Measurements from ENCODE around the gene ESPL1.
A peak's percentile ranks its signal among the peaks of the same experiment; 100 is the strongest.
"Not testable (repeated sequence)": the region's sequence is repeated elsewhere in the genome, so short reads cannot be mapped to it uniquely, and the experiment has no call there.

The ESPL1 gene

DNA sequence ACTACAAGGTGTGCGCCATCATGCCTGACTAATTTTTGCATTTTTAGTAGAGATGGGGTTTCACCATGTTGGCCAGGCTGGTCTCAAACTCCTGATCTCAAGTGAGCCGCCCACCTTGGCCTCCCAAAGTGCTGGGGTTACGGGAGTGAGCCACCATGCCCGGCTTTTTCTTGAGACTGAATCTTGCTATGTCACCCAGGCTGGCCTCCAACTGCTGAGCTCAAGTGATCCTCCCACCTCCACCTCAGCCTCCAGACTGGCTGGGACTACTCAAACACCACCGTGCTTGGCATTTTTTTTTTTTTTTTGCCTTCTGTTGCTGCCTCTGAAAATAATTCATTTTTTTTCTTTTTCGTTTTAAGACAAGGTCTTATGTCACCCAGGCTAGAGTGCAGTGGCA is 8.2 kb upstream of the ESPL1 start:
- DNase-seq (ENCODE audit: low spot score) = no peak

GRCh38 chr12:53265783-53266182 is 2.3 kb upstream of the ESPL1 start:
- no peak for DNase-seq (ENCODE audit: low spot score)

DNA sequence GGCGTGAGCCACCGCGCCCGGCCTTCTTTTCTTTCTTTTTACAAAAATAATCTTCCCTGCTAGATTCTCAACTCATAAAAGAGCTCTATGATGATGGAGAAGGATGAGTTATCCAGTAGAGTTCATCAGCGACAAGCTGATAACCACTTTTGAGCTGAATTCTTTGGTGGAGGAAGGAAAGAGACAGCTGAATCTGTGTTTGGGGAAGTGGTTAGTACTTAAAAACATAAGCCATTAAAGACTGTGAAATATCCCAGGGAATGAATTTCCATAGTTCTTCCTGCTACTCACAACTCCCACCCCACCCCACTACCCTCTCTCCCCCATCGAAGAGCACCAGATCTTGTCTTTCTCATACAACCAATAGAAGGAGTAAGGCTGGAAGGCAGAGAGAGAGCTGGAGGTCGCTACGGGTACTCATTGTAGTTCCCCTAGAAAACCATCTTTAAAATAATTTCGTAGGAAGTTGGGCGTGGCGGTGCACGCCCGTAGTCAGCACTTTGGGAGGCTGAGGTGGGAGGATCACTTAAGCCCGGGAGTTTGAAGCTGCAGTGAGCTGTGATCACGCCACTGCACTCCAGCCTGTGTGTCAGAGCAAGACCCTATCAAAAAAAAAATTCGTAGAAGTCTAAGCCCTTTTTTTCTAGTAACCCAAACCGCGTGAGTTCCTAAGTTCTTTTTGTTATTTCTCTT is 647 bp upstream of the ESPL1 start:
- DNase-seq (ENCODE audit: low spot score) = no peak

GRCh38 chr12:53268630-53269562 is 797 bp downstream of the ESPL1 start:
- DNase-seq (ENCODE audit: low spot score) = no peak

DNA sequence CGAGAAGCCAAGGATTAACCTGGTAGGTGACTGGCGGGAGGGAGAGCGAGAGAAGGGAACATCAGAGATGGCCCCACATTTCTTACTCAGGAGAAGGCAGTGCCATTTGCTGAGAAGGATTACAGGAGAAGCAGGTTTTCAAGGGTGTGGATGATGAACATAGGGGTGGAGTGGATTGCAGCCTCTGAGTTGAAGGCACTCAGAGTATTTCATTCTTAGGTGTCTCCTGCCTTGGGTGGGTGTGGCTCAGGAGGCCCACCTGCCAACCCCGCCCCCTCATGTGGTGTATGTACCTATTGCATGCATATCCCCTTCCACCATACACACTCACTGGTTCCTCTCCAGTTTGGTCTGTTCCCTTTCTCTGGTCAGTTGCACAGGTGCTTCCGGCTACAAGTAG is 6.3 kb downstream of the ESPL1 start:
- no peak for DNase-seq (ENCODE audit: low spot score)

GRCh38 chr12:53276511-53276910 is 8.4 kb downstream of the ESPL1 start:
- no peak for DNase-seq (ENCODE audit: low spot score)

GRCh38 chr12:53277981-53278380 is 9.9 kb downstream of the ESPL1 start:
- no peak for DNase-seq (ENCODE audit: low spot score)

DNA sequence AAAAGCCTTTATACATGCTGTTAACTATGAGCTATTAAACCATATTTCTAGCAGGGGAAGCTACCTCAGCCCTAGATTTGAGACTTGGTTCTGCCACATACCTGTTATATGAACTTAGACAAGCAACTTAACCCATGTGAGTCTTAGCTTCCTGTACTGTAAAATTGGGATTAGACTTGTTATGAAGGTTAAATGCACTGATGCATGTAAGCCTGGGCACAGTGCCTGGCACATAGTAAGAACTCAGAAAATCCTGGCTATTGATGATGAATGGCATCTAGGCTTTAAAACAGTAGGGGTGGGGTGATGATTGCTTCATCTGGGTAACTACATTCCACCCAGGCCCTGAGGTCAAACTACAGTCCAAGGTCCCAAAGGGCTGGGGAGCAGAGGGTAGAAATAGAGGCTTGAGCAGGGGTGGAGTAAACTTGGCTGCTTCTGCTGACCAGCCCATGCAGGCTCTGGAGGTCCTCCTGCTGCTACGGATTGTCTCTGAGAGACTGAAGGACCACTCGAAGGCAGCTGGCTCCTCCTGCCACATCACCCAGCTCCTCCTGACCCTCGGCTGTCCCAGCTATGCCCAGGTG is 11.3 kb downstream of the ESPL1 start:
- no peak for DNase-seq (ENCODE audit: low spot score)

- DNase-seq (ENCODE audit: low spot score) = no peak
These were observed 11.9 kb downstream of the ESPL1 start for GRCh38 chr12:53279888-53280498.

- no peak for DNase-seq (ENCODE audit: low spot score)
These were observed 18.3 kb downstream of the ESPL1 start for GRCh38 chr12:53286448-53286847.

- peak; percentile 81 for DNase-seq (ENCODE audit: low spot score)
These were observed 19.7 kb downstream of the ESPL1 start for GRCh38 chr12:53287741-53288216.

GRCh38 chr12:53288322-53288721 is 20.2 kb downstream of the ESPL1 start:
- no peak for DNase-seq (ENCODE audit: low spot score)

DNA sequence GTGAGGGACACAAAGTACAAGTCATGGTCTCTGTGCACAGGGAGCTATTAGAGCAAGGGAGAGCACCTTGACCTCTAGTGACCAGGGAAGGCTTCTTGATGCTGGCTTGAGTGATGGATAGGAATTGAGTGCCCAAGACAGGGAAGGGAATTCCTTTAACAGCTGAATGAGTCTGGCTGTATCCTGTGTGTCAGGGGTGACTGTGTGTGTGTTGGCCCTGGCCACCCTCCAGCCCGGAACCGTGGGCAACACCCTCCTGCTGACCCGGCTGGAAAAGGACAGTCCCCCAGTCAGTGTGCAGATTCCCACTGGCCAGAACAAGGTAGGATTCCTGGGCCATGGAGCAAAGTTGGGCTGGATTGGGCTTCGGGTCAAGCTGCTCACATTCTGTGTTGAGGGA is 21.8 kb downstream of the ESPL1 start:
- no peak for DNase-seq (ENCODE audit: low spot score)

DNA sequence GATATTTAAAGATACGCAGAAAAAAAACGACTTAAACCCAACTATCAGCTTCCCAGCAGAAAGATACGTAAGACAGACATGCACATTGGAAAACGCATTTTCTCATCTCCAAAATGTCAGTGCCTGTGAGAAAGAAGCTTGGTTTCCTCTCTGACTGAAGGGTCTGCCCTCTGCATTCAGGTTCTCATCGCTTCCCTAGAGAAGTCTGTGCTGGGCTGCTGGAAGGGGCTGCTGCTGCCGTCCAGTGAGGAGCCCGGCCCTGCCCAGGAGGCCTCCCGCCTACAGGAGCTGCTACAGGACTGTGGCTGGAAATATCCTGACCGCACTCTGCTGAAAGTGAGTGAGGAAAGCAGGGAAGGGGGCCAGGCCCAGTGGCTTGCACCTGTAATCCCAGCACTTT is 22.6 kb downstream of the ESPL1 start:
- no peak for DNase-seq (ENCODE audit: low spot score)

- no peak for DNase-seq (ENCODE audit: low spot score)
These were observed 24.3 kb downstream of the ESPL1 start for GRCh38 chr12:53292426-53292825.

DNA sequence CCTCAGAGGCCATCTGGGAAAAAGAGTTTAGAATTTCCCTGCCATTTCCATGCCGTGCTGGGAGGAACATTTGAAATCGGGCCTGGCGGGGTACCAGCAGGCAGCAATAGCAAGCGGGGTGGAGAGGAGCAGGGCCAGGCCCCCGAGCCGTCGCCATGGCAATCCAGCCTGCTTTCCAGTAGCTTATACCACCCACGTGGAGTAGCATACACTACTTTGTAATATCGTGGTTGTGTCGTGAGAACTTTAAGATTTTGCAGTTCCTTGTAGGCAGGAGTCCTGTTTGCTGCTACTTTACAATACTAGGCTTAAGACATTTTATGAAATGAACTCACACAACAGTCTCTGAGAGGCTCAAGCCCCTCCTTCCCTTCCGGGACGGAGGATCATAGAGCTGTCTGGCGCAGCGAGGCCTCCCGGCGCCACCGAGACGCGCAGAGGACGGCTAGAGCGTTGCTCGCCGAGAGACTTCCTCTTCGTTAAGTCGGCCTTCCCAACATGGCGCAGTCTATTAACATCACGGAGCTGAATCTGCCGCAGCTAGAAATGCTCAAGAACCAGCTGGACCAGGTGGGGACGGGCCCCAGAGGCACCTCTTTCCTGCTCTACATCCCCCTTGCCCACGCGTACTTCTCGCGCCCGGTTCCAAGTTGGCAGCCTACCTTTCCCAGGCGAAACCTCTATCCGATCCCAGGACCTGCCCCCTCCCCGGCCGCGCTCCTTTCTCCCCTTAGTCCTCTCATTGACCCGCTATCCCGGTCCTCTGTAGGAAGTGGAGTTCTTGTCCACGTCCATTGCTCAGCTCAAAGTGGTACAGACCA is 27.2 kb downstream of the ESPL1 start, which contains the start of gene PFDN5:
Gene PFDN5, plus strand, starts transcription at position 473 of the 821 bp plus-strand sequence. Its CDS starts 26 bp downstream, at position 499.
- peak; percentile 93 for DNase-seq (ENCODE audit: low spot score)

- no peak for DNase-seq (ENCODE audit: low spot score)
These were observed 27.8 kb downstream of the ESPL1 start for GRCh38 chr12:53295891-53296219.

- not testable (repeated sequence) for DNase-seq (ENCODE audit: low spot score)
These were observed 29.0 kb downstream of the ESPL1 start for GRCh38 chr12:53297106-53297505.

DNA sequence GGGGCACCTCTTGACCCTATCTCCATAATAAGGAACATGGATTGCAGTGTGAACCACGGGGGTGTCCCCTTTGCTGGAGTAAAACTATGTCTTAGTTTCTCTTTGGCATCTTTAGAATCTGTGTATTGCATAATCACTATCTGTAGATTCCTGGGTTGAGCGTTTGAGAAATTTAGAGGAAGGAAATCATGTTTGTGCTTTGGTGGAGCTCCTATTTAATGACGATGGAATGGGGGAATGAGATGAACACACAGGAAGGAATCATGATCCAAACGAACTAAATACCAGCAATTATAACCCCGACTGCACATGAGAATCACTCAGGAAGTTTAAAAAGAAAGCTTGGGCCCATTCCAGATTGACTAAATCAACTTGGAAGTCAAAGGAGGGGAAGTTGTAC is 30.1 kb downstream of the ESPL1 start:
- DNase-seq (ENCODE audit: low spot score) = no peak

GRCh38 chr12:53299101-53299453 is 31.0 kb downstream of the ESPL1 start:
- DNase-seq (ENCODE audit: low spot score) = peak; percentile 52

DNA sequence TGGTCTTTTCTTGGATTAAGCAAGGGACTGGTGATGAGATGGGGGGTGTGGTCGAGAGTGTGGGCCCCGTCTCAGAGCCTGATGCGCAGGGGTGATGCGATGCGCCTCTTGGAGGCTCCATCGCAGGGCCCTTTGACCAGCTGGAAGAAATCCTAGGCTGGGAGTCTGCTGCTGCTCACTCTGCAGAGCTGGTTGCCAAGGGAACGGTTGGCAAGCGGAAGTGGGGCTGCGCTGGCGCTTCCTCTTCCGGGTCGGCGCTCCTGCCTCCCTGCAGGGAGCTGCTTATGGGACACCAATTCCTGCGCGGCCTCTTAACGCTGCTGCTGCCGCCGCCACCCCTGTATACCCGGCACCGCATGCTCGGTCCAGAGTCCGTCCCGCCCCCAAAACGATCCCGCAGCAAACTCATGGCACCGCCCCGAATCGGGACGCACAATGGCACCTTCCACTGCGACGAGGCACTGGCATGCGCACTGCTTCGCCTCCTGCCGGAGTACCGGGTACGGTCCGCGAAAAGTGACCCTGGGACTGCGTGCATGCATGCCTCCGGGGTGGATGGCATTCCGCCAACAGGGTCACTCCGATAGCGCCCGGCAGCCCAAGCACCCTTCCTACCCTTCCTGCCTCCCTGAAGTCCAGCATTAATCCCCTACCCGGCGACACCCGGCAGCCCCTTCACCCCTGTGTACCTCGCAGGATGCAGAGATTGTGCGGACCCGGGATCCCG is 31.5 kb downstream of the ESPL1 start, which contains the start of gene MYG1:
Gene MYG1, plus strand, starts transcription at position 242 of the 727 bp plus-strand sequence. Its CDS starts 43 bp downstream, at position 285.
- peak; percentile 85 for DNase-seq (ENCODE audit: low spot score)

All from CD4-positive, alpha-beta T cell treated with Interleukin-15 for 4 hours (primary cell).